ENCODE measurements around the gene PMVK.

The PMVK gene

DNA sequence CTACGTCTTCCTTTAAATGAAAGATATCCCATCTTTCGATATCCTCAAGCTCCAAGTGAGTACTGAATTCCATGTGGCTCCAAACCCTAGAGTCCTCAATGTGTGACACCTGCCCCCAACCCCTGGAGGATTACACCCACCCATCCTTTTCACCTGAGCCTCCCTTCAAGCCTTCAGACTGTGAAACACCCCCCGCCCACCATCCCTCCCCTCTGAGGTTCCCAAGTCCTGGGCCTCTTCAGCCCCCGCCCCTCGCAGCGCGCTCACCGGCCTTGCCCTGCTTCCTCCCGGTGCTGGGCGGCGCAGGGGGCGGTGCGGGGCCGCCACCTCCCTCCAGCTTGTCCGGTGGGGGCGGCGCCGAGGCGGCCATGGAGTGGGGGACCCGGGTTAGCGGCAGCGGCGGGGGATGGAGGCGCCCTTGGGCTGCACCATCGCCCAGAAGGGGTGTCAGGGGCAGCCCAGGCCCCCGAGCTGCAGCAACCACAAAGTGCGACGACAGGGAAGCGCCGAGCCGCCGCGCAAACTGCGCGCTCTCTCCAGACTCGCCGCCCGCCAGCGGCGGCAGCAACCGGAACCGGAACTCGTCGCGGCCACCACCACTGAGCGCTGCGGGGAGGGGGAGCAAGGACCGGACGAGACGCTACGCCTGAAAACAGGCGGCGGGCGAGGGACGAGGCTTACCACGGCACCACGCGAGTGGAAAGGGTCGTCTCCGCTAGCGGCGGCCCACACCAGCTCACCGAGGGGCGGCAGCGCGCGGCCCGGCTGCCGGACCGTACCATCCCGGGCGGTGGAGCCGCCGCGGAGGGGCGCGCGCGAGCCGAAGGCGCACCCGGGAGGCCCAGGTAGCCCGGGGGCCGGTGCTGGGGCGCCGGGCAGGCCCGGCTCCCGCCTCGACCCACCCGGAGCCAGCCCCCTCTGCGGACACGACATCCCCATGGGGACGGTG, 25.0 kb upstream of the PMVK start, which contains the start of gene PYGO2:
TSS of gene PYGO2 (minus strand) at position 576 of the 949 bp plus-strand sequence. CDS start at position 370, 206 bp downstream.
- peak; percentile 79 to 93 (median 89) for DNase-seq
- Histone ChIP-seq H3K9me3 (ENCODE audit: control extremely low read depth in 1 of 5, control insufficient read depth in 4 of 5, insufficient read depth in 2 of 5, low read depth in 1 of 5, low read length in 4 of 5) (no peaks in the 10 kb centered on the region), H3K27me3 (replicated peaks in 2 of 5; ENCODE audit: control insufficient read depth in 4 of 5, insufficient read depth in 5 of 5, low read length in 4 of 5) (no peaks in the 10 kb centered on the region), H3K36me3 (ENCODE audit: control insufficient read depth in 4 of 4, insufficient read depth in 4 of 4, low read length in 3 of 4) (peaks cover 2 to 52% (median 42%) of the 10 kb centered on the region in 4 experiments), H3K4me3 (ENCODE audit: control insufficient read depth in 1 of 7, extremely low read depth in 1 of 7, insufficient read depth in 4 of 7, low read depth in 2 of 7, low read length in 6 of 7) (peak within 1 kb of the TSS; percentile 74 to 97 (median 84)), H3K4me1 (ENCODE audit: control extremely low read depth in 1 of 4, control insufficient read depth in 4 of 4, insufficient read depth in 4 of 4, low read length in 3 of 4) (peaks cover 14 to 41% (median 37%) of the 10 kb centered on the region in 4 experiments), H3K27ac (ENCODE audit: insufficient read depth in 1 of 2, low read depth in 1 of 2, low read length in 2 of 2, poor library complexity in 1 of 2, severe bottlenecking in 2 of 2) (peak within 1 kb of the TSS; percentile 89 to 97)
- POLR2A ChIA-PET: interaction anchor here (0.5 to 1.8 kb wide), 13 partner anchors 8 to 1372 kb away, joined by 3 to 7 read pairs (median 4); partner anchors contain the start of genes CKS1B, PMVK and SHC1
- CTCF ChIA-PET: interaction anchor here (1.0 to 2.1 kb wide), 16 partner anchors 10 to 99 kb away, joined by 3 to 17 read pairs (median 4); partner anchors contain the start of genes LENEP, SHC1 and ZBTB7B
- under 1% methylated on average over 75 of the region's 93 CpGs for WGBS (ENCODE audit: insufficient coverage)

DNA sequence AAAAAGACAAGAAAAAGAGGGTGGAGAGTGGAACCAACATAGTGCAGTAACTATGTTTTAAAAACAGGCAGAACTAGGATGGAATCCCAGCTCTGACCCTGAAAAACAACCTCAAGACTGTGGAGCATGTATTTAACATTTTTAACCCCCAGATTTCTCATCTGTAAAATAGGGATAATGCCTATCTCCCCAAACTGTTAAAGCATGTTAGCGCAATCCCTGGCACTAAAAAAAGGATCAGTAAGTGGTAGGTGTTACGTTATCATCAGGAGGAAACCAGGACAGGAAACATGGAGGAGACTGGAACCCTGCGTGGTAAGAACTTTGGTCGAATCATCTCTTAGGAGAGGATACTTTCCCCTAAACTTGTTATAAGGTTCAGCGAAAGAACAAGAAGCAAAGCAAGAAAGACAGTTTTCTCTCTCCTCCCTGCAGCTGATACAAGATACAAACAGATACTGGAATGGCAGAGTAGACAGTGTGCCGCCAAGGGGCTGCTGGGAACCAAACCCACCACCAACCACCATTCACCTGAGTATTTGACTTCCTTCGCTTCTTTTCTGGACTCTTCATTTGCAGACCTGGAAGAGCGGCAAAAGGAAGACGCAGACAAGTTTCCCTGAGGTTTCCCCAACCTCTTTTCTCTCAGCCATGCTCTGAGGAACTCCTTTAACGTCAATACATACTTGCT, 24.1 kb upstream of the PMVK start:
- ChIA-PET POLR2A (interaction anchor here (0.5 to 1.8 kb wide), 13 partner anchors 8 to 372 kb away, joined by 3 to 7 read pairs (median 4); partner anchors contain the start of genes CKS1B, PMVK and SHC1), CTCF (interaction anchor here (1.0 to 2.1 kb wide), 15 partner anchors 9 to 100 kb away, joined by 3 to 17 read pairs (median 4); partner anchors contain the start of genes LENEP, SHC1 and ZBTB7B)
- WGBS (ENCODE audit: insufficient coverage): 11% methylated on average over 6 of the region's 10 CpGs
- H3K36me3 ChIP-seq (ENCODE audit: control insufficient read depth in 4 of 4, insufficient read depth in 4 of 4, low read length in 3 of 4): peaks cover 2 to 43% (median 34%) of the 10 kb centered on the region in 4 experiments
- no peaks in the 10 kb centered on the region for H3K27me3 ChIP-seq (replicated peaks in 2 of 5; ENCODE audit: control insufficient read depth in 4 of 5, insufficient read depth in 5 of 5, low read length in 4 of 5)
- H3K4me3 ChIP-seq (ENCODE audit: control insufficient read depth in 1 of 7, extremely low read depth in 1 of 7, insufficient read depth in 4 of 7, low read depth in 2 of 7, low read length in 6 of 7): peak overlapping the region in 6 of 7 experiments; percentile 74 to 89 (median 84)
- H3K9me3 ChIP-seq (ENCODE audit: control extremely low read depth in 1 of 5, control insufficient read depth in 4 of 5, insufficient read depth in 2 of 5, low read depth in 1 of 5, low read length in 4 of 5): no peaks in the 10 kb centered on the region
- peak overlapping the region; percentile 89 to 97 for H3K27ac ChIP-seq (ENCODE audit: insufficient read depth in 1 of 2, low read depth in 1 of 2, low read length in 2 of 2, poor library complexity in 1 of 2, severe bottlenecking in 2 of 2)
- DNase-seq: no peak
- H3K4me1 ChIP-seq (ENCODE audit: control extremely low read depth in 1 of 4, control insufficient read depth in 4 of 4, insufficient read depth in 4 of 4, low read length in 3 of 4): peaks cover 15 to 50% (median 44%) of the 10 kb centered on the region in 4 experiments

DNA sequence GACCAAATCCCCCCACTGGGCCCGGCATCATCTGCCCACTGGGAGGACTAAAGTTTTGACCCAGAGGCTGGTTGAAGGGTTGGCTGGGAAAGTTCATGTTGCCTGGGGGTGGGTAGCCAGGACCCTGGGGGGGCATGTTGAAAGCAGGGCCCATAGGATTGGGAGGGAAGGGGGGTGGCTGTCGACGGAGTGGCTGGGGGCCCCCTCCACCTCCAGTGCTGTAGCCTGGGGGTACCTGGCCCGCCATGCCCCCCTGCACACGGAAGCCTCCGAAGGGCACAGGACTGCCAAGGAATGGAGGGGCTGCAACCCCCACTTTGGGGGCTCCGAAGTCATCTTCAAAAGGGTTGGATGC, 22.9 kb upstream of the PMVK start:
- Histone ChIP-seq H3K27me3 (replicated peaks in 2 of 5; ENCODE audit: control insufficient read depth in 4 of 5, insufficient read depth in 5 of 5, low read length in 4 of 5) (no peaks in the 10 kb centered on the region), H3K4me1 (ENCODE audit: control extremely low read depth in 1 of 4, control insufficient read depth in 4 of 4, insufficient read depth in 4 of 4, low read length in 3 of 4) (peaks cover 25 to 62% (median 54%) of the 10 kb centered on the region in 4 experiments), H3K4me3 (ENCODE audit: control insufficient read depth in 1 of 7, extremely low read depth in 1 of 7, insufficient read depth in 4 of 7, low read depth in 2 of 7, low read length in 6 of 7) (no peak overlapping the region), H3K9me3 (ENCODE audit: control extremely low read depth in 1 of 5, control insufficient read depth in 4 of 5, insufficient read depth in 2 of 5, low read depth in 1 of 5, low read length in 4 of 5) (no peaks in the 10 kb centered on the region), H3K27ac (ENCODE audit: insufficient read depth in 1 of 2, low read depth in 1 of 2, low read length in 2 of 2, poor library complexity in 1 of 2, severe bottlenecking in 2 of 2) (peak overlapping the region in 1 of 2 experiments; percentile 33), H3K36me3 (ENCODE audit: control insufficient read depth in 4 of 4, insufficient read depth in 4 of 4, low read length in 3 of 4) (peaks cover 0 to 34% (median 25%) of the 10 kb centered on the region in 4 experiments)
- DNase-seq: no peak
- CTCF ChIA-PET: interaction anchor here (1.0 to 5.2 kb wide), 5 partner anchors 8 to 132 kb away, joined by 3 to 36 read pairs (median 4); no protein-coding TSS in a partner anchor
- WGBS (ENCODE audit: insufficient coverage): 94% methylated on average over 7 of the region's 7 CpGs
- POLR2A ChIA-PET: interaction anchor here (0.6 to 0.7 kb wide), 2 partner anchors 15 to 724 kb away, joined by 3 to 8 read pairs; no protein-coding TSS in a partner anchor

DNA sequence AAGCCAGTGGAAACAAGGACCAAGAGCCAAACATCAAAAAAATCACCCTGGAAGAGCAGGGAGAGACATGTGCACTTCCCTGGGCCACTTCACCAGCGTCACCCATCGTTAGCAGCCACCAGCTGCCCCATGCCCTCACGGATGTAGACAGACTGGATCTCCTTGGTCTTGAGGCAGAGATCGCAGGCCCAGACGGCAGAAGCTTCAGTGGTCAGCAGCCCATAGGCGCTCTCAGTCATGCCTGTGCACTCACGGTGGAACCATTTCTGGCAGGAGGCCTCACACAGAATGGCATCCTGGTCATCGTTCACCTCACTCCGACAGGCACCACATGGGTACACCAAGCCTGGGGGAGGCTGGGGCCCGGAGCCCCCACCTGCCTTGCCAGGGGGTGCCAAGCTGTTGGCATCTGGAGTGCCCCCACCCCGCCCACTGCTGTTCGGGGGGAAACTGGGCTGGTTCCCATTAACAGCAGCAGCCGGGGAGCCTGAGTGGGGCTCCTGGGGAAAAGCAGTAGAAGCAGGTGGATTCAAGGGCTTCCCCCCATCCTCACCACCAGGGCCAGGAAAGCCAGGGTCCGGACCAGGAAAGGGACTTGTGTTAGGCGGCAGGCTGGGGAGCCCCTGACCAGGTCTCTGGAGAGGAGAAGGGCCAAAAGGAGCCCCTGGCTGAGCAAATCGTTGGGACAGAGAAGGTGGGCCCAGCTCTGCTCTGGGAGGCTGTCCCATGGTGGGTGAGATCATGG, 22.3 kb upstream of the PMVK start:
- Histone ChIP-seq H3K4me1 (ENCODE audit: control extremely low read depth in 1 of 4, control insufficient read depth in 4 of 4, insufficient read depth in 4 of 4, low read length in 3 of 4) (peaks cover 28 to 67% (median 59%) of the 10 kb centered on the region in 4 experiments), H3K27ac (ENCODE audit: insufficient read depth in 1 of 2, low read depth in 1 of 2, low read length in 2 of 2, poor library complexity in 1 of 2, severe bottlenecking in 2 of 2) (peak overlapping the region; percentile 33), H3K27me3 (replicated peaks in 2 of 5; ENCODE audit: control insufficient read depth in 4 of 5, insufficient read depth in 5 of 5, low read length in 4 of 5) (no peaks in the 10 kb centered on the region)

DNA sequence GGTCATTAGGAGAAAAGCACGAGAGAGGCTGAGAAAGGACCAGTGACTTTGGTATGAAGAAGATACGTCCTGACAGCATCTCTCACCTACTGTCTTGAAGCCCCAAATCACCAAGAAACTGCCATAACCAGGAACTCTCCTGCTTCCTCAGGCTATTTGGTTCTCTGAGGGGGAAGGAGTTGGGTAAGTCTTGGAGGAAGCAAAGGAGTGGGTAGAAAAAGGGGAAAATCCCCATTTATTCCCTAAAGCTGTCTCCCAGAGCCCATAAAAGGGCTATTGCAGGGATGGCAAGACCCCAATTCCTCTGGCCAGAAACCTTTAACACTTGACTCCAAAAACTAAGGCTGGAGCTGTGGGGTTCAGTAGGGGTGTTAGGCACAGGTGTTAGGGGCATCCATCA, 21.5 kb upstream of the PMVK start:
- H3K9me3 ChIP-seq (ENCODE audit: control extremely low read depth in 1 of 5, control insufficient read depth in 4 of 5, insufficient read depth in 2 of 5, low read depth in 1 of 5, low read length in 4 of 5): no peaks in the 10 kb centered on the region
- CTCF ChIA-PET: interaction anchor here (0.8 to 5.2 kb wide), 5 partner anchors 12 to 60 kb away, joined by 3 to 36 read pairs (median 3); no protein-coding TSS in a partner anchor
- H3K27ac ChIP-seq (ENCODE audit: insufficient read depth in 1 of 2, low read depth in 1 of 2, low read length in 2 of 2, poor library complexity in 1 of 2, severe bottlenecking in 2 of 2): peak overlapping the region in 1 of 2 experiments; percentile 33

More for the DNA sequence above, 22.3 kb upstream of the PMVK start:
- DNase-seq: no peak
- Histone ChIP-seq H3K36me3 (ENCODE audit: control insufficient read depth in 4 of 4, insufficient read depth in 4 of 4, low read length in 3 of 4) (peaks cover 0 to 31% (median 23%) of the 10 kb centered on the region in 4 experiments), H3K9me3 (ENCODE audit: control extremely low read depth in 1 of 5, control insufficient read depth in 4 of 5, insufficient read depth in 2 of 5, low read depth in 1 of 5, low read length in 4 of 5) (no peaks in the 10 kb centered on the region), H3K4me3 (ENCODE audit: control insufficient read depth in 1 of 7, extremely low read depth in 1 of 7, insufficient read depth in 4 of 7, low read depth in 2 of 7, low read length in 6 of 7) (no peak overlapping the region)
- CTCF ChIA-PET: interaction anchor here (0.8 to 5.2 kb wide), 8 partner anchors 7 to 132 kb away, joined by 3 to 36 read pairs (median 4); no protein-coding TSS in a partner anchor
- POLR2A ChIA-PET: interaction anchor here (0.5 kb wide), 1 partner anchor 21 kb away, joined by 3 read pairs; no protein-coding TSS in a partner anchor
- 96% methylated on average over 12 of the region's 16 CpGs for WGBS (ENCODE audit: insufficient coverage)

More for the DNA sequence above, 21.5 kb upstream of the PMVK start:
- Histone ChIP-seq H3K27me3 (replicated peaks in 2 of 5; ENCODE audit: control insufficient read depth in 4 of 5, insufficient read depth in 5 of 5, low read length in 4 of 5) (no peaks in the 10 kb centered on the region), H3K4me1 (ENCODE audit: control extremely low read depth in 1 of 4, control insufficient read depth in 4 of 4, insufficient read depth in 4 of 4, low read length in 3 of 4) (peaks cover 28 to 68% (median 61%) of the 10 kb centered on the region in 4 experiments), H3K36me3 (ENCODE audit: control insufficient read depth in 4 of 4, insufficient read depth in 4 of 4, low read length in 3 of 4) (peaks cover 0 to 26% (median 18%) of the 10 kb centered on the region in 4 experiments), H3K4me3 (ENCODE audit: control insufficient read depth in 1 of 7, extremely low read depth in 1 of 7, insufficient read depth in 4 of 7, low read depth in 2 of 7, low read length in 6 of 7) (no peak overlapping the region)
- POLR2A ChIA-PET: no interaction called here
- 100% methylated on average over 1 of the region's 2 CpGs for WGBS (ENCODE audit: insufficient coverage)
- DNase-seq: no peak

All from common myeloid progenitor, CD34-positive (primary cell).